ENCODE data around the gene ALPK3.
A peak's percentile ranks its signal among the peaks of the same experiment; 100 is the strongest.

ALPK3 gene

GRCh38 chr15:84911879-84912660 lies 94.9 kb downstream of the ALPK3 start:
- no peak for DNase-seq (ENCODE audit: low spot score)
- TF ChIP-seq CTCF (IDR thresholded peaks at IDR 0.05; ENCODE audit: extremely low read depth, missing control alignments): no peak

DNA sequence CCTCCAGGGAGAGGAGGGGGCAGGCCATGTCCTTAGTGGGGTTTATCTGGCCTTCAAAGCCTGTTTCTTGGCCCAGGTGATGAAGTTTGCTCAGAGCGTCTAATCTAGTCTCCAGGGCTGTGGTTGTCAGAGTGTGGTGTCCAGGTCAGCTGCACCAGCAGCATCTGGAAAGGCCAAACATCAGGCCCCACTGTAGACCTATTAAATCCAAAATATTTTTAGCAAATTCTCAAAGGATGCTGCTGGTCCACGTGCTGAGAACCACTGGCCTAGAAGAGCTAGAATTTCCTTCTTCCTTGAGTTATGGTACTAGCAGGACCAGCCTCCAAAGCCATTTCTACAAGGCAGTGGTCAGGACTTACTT lies 96.2 kb downstream of the ALPK3 start:
- no peak for DNase-seq (ENCODE audit: low spot score)
- no peak for TF ChIP-seq CTCF (IDR thresholded peaks at IDR 0.05; ENCODE audit: extremely low read depth, missing control alignments)

GRCh38 chr15:84914351-84914750 lies 97.2 kb downstream of the ALPK3 start:
- no peak for TF ChIP-seq CTCF (IDR thresholded peaks at IDR 0.05; ENCODE audit: extremely low read depth, missing control alignments)

GRCh38 chr15:84914909-84915605 lies 97.9 kb downstream of the ALPK3 start:
- TF ChIP-seq CTCF (IDR thresholded peaks at IDR 0.05; ENCODE audit: extremely low read depth, missing control alignments): no peak

More at GRCh38 chr15:84914351-84914750, 97.2 kb downstream of the ALPK3 start:
- DNase-seq (ENCODE audit: low spot score): no peak

DNA sequence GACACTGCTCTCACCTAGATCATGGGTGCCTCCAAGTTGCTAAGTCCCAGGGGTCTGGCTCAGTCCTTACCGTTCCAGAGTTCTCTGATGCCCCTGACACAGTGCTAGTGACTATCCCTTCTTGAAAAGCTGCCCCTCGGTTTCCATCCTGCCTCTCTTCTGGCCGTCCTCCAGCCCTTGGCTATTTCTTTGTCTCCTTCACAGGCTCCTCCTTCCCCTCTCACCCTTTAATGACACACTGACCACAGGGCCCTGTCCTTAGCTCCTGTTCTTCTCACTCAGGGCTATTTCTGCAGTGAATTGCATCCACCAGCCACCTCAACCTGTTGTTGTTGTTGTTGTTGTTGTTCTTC lies 98.4 kb downstream of the ALPK3 start:
- TF ChIP-seq CTCF (IDR thresholded peaks at IDR 0.05; ENCODE audit: extremely low read depth, missing control alignments): no peak
- DNase-seq (ENCODE audit: low spot score): no peak

More at GRCh38 chr15:84914909-84915605, 97.9 kb downstream of the ALPK3 start:
- peak; percentile 91 for DNase-seq (ENCODE audit: low spot score)

DNA sequence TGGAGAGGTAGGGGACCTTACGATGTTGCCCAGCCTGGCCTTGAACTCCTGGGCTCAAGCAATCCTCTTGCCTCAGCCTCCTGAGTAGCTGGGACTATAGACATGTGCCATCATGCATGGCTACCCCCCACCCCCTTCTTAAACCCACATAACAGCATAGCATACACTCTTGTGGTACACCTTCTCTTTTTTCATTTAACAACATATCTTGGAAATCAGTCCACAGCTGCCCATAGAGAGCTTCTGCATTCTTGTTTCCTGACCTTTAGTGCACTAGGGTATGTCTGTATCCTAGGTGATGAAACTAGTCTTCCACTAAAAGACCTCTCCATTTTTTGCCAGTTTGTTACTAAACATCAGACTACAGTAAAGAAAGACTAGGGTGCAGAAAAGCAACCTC lies 100.3 kb downstream of the ALPK3 start:
- no peak for DNase-seq (ENCODE audit: low spot score)
- TF ChIP-seq CTCF (IDR thresholded peaks at IDR 0.05; ENCODE audit: extremely low read depth, missing control alignments): no peak

DNA sequence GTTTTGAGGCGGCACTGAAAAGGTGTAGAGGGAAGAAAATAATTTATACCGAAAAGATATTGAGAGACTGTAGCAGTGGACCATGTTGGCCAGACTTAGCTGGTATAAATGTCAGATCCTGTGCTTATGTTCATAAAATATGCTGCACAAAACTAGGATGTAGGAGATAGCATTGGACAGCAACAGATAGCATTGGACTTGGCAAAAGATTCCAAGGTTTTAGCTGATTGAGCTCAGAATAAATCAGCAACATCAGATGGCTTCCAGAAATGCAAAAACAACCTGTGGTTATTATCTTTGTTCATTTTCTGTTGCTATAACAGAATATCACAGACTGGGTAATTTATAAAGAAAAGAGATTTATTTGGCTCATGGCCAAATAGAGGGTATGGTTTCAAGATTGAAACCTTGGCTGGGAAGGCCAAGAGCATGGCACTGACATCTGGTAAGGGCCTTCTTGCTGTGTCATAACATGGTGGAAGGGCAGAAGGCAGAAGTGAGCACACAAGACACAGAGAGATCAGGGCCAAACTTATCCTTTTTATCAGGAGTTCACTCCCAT lies 102.0 kb downstream of the ALPK3 start:
- TF ChIP-seq CTCF (IDR thresholded peaks at IDR 0.05; ENCODE audit: extremely low read depth, missing control alignments): no peak
- DNase-seq (ENCODE audit: low spot score): no peak

Data from GM20000 (cell line).